Measurements from ENCODE around the gene VGF.

DNA sequence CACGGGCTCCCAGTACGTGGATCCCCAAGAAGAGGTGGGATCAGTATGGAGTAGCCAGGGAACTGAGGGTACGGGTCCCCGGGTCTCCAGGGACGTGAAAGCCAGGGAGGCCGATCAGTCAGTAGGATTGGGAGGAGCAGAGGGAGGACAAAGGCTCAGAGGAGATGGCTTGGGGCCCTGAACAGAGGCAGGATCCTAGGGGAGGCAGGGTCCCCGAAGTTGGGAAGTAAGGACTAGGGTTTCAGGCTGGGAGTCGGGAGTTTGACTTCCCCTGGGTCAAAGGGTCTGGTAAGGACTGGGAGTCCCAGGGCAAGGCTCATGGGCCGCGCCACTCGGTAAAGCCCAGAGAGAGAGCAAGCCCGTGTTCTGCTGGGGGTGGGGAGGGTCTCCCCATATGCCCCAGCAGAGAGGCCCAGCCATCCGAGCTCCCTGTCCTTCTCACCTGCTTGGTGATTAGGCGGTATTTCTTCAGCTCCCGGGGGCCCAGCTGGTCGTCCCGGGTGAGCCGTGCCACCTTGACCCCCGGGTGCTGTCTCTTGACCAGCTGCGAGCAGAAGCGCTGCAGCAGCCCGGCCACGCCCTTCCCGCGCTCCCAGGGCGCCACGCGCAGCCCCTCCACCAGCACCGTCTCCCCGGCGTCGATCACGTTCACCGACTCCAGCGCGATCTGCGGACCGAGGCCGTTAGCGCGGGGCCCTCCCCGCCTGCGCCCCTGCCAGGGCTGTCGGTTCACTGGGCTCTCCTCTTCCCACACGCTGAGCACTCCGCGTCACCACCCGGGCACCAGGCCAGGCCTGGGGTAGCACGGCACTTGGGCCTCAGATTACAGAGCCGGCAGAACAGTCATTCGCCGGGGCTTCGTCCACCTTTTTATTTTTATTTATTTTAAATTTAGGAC is 7.7 kb upstream of the VGF start:
- TF ChIP-seq CTCF (optimal IDR thresholded peaks at IDR 0.05 in 1 of 3, IDR thresholded peaks at IDR 0.05 in 1 of 3, conservative IDR thresholded peaks at IDR 0.05 in 1 of 3; ENCODE audit: extremely low read depth in 1 of 3, insufficient read depth in 2 of 3, low read length in 3 of 3) (no peak), EZH2 (IDR thresholded peaks at IDR 0.05; ENCODE audit: low read length) (peak; percentile 97)
